AG10803 (cell line): ENCODE data around the gene CLRN3.
A peak's percentile ranks its signal among the peaks of the same experiment; 100 is the strongest.

ENCODE experiments used
- DNase-seq: peaks from one replicate; pipeline ENCODE4 v3.0.0; 2010; ENCODE audit warnings: low read depth
- H3K4me3 ChIP-seq: 2 replicates; pipeline ENCODE4 v1.5.1; 2011; ENCODE audit warnings: mild to moderate bottlenecking, low read length, control low read depth
- TF ChIP-seq, protein P1 (sequence below): conservative IDR thresholded peaks from 2 replicates; pipeline ENCODE4 v1.5.1; 2011; ENCODE audit warnings: mild to moderate bottlenecking, low read length, control low read depth, inconsistent platforms

The CLRN3 gene

DNA sequence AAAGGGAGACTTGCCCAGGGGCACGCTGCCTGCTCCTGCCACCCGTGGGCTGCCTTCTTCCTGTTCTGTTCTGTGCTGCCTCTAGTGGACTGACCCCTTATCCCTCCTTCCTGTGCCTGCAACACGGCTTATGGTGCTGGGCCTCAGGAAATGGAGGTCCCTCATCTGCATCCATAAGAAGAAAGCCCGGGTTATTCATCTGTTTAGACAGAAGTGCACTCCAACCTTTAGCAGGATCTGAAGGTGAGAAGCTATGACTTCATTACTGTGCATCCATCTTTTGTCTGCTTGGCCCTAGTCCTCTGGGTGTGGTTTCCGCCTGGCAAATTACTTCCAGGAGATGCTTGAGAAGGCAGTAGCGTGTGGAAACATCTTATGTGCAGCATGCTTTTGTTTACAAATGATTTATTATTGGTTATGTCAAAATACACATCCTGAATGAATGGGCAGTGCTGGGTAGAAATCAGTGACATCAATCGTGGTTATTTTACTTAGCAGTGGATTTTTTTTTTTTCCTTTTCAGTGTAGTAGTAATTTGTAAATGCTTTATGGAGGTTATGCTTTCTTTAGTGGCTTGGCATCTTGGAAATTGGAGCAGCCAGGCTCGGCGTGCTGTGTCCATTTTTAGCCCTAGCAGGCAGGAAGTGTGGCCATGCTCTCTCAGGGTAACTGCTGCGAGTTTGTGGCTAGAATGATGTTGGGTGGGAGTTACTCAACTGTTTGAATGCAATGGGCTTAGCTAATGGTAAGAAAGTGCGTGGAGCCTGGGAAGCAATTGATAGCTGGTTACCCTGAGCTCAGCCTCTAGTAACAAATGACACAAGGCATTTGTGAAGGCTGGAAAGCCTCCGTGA, 26.9 kb upstream of the CLRN3 start:
- peak; percentile 92 for DNase-seq
- TF ChIP-seq, protein P1, sequence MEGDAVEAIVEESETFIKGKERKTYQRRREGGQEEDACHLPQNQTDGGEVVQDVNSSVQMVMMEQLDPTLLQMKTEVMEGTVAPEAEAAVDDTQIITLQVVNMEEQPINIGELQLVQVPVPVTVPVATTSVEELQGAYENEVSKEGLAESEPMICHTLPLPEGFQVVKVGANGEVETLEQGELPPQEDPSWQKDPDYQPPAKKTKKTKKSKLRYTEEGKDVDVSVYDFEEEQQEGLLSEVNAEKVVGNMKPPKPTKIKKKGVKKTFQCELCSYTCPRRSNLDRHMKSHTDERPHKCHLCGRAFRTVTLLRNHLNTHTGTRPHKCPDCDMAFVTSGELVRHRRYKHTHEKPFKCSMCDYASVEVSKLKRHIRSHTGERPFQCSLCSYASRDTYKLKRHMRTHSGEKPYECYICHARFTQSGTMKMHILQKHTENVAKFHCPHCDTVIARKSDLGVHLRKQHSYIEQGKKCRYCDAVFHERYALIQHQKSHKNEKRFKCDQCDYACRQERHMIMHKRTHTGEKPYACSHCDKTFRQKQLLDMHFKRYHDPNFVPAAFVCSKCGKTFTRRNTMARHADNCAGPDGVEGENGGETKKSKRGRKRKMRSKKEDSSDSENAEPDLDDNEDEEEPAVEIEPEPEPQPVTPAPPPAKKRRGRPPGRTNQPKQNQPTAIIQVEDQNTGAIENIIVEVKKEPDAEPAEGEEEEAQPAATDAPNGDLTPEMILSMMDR: peak; percentile 33
- H3K4me3 ChIP-seq: no peak overlapping the region

DNA sequence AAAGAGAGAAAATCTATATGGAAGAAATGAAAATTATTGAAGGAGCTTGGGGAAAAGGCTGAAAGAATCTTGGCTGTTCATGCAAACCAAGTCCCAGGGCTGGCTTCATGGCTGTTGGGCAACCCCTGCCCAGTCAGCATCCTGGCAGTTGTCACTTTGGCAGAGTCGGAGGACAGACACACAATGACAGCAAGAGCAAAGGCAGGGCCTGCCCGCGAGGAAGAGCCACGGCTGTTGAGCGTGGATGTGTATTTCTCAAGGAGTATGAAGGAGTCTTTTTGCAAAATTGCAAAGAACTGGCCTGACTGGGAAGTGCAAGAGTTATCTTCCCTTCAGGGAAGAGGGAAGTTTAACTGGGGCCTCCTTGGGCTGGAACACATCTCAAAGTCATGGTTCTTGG, 25.8 kb upstream of the CLRN3 start:
- no peak overlapping the region for H3K4me3 ChIP-seq
- TF ChIP-seq, protein P1: no peak
- DNase-seq: no peak

DNA sequence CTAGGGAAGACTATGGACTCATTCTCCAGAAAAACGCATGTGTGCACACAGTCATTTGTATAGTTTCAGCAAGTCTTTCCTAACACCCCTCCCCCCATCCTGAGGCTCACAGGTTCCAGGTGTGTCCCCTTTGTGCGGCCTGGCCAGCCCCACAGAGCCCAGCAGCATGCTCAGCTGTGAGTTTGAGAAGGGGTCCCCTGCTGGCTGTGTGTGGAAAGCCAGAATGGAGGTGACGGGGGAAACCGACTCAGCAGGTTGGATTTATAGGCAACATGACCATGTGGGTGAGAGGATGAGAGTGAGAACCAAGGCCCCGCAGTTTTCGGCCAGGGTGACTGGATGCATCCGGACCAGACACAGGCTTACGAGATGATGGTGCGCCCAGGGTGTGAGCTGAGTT, 24.1 kb upstream of the CLRN3 start:
- DNase-seq: no peak
- TF ChIP-seq, protein P1: no peak
- no peak overlapping the region for H3K4me3 ChIP-seq

DNA sequence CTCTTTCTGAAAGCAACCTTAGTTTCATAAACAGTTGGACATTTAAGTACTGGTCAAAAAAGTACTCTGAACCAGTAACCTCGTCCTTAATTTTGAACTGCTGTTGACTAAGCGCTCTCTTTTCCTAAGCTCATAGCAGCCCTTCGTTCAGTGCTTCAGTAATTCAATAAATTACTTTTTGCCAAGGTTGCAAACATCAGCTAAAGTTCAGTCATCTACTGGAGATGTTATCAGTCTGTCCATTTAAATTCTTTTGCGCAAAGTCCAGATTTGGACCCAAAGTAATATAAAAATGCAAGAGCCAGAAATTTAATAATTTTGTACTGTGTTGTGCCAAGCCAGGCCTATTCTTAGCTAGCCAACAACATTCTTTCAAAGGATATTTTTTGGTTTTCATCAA, 22.6 kb upstream of the CLRN3 start:
- H3K4me3 ChIP-seq: no peak overlapping the region
- TF ChIP-seq, protein P1: no peak
- DNase-seq: no peak

DNA sequence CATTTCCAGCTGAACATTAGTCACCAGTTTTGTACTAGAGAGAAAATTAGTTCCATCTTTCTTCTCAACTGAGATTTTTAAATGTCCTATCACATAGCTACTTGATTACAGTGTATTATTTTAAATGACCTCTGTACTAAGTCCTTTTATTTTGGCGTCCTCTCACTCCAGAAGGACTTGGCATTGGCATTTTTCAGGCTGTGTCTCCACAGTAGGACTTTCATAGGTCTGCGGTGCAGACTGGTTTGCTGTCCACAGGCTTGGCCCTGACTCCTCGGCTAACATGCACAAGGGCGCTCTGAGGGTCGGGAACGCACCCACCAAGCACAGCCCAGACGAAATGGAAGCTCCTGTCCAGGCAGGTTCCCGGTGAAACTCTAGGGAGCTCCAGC, 20.6 kb upstream of the CLRN3 start:
- TF ChIP-seq, protein P1: no peak
- DNase-seq: no peak

DNA sequence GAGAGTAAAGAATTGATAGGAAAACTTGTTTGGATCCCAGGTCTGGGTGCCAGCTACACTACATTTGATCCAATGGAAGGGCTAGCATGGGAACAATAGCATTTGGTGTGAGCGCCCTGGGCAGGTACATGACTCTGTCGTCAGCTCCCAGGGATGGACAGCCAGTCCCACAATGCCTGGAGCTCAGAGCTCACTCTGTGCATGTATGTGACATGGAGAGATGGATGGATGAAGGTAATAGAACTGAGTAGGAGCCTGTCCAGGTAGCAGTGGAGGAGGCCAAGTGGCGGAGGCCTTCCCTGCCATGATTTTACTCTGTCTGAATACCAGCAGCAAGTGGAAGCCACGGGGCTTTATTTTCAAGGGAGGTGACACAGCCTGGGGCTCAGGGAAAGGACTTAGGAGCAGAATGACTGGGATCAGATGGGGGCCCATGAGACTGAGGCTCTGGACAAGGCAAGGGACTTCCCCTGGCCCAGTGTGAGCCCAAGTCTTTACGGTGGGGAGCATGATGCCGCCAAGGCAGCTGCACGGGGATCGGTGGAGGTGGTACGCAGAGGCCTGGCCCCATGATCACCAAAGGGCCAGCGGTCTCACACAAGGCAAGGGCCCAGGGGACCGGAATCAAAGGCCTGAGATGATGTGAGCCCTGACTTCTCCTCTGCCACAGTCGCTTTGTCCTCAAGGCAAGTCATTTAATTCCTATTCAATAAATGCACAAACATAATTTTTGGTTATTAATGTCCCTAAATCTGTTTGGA, 20.0 kb upstream of the CLRN3 start:
- no peak overlapping the region for H3K4me3 ChIP-seq
- no peak for DNase-seq
- TF ChIP-seq, protein P1: no peak

More for the DNA sequence above, 20.6 kb upstream of the CLRN3 start:
- H3K4me3 ChIP-seq: no peak overlapping the region
